PC-9 (cell line): ENCODE results near the gene FOXA2. TPM values are rescaled to one million over a fixed set of nuclear protein-coding genes. Genes with fewer than 3 reads are reported as not detected.

ENCODE experiments used
- BruUV-seq: library from RNA; stranded (reverse); fragments of 400-500 nt; replicated peaks from 2 replicates; lab custom pipeline; 2021; lab: Mats Ljungman, UMichigan
- CTCF ChIA-PET: fragments of 300-600 bp; sonication (Branson Sonifier 250); formaldehyde crosslinking; loops from one replicate; lab custom pipeline; 2022; ENCODE audit warnings: antibody characterized with exemption; lab: Charles Lee
- POLR2A ChIA-PET: fragments of 300-600 bp; sonication (Branson Sonifier 250); formaldehyde crosslinking; loops from one replicate; lab custom pipeline; 2022; ENCODE audit warnings: antibody characterized with exemption; ENCODE audit not compliant: unreplicated experiment; lab: Charles Lee
- DNase-seq, 2 experiments: peaks; one replicate each; pipeline versions ENCODE4 v3.0.0 to v3.0.0-alpha.2; 2015 to 2022; ENCODE audit warnings: mixed read lengths in 1 of 2
- H2AFZ ChIP-seq: fragments of 200-600 bp; sonication (generic); 2 replicates; pipeline ENCODE4 v1.8.1; 2017; ENCODE audit warnings: antibody characterized with exemption
- H3F3A ChIP-seq: fragments of 200-600 bp; sonication (generic); 2 replicates; pipeline ENCODE4 v1.8.1; 2017; ENCODE audit warnings: antibody characterized with exemption, mild to moderate bottlenecking, low read depth; ENCODE audit not compliant: insufficient read depth
- H3K27ac ChIP-seq: fragments of 200-600 bp; sonication (generic); 2 replicates; pipeline ENCODE4 v1.6.1; 2016; ENCODE audit warnings: mixed run types
- H3K27me3 ChIP-seq: fragments of 200-600 bp; sonication (generic); 2 replicates; pipeline ENCODE4 v1.6.1; 2016; ENCODE audit warnings: low read depth, mixed run types; ENCODE audit not compliant: insufficient read depth
- H3K36me3 ChIP-seq: fragments of 200-600 bp; sonication (generic); 2 replicates; pipeline ENCODE4 v1.6.1; 2016; ENCODE audit warnings: low read depth, mixed run types
- H3K4me1 ChIP-seq: fragments of 200-600 bp; sonication (generic); replicated peaks from 2 replicates; pipeline ENCODE4 v1.6.1; 2016; ENCODE audit warnings: mixed run types; ENCODE audit not compliant: insufficient read depth
- H3K4me2 ChIP-seq: fragments of 200-600 bp; sonication (generic); 2 replicates; pipeline ENCODE4 v1.6.1; 2017; ENCODE audit warnings: mixed run types
- H3K4me3 ChIP-seq: fragments of 200-600 bp; sonication (generic); 2 replicates; pipeline ENCODE4 v1.6.1; 2016; ENCODE audit warnings: mixed run types
- H3K79me2 ChIP-seq: fragments of 200-600 bp; sonication (generic); 2 replicates; pipeline ENCODE4 v1.6.1; 2017; ENCODE audit warnings: low read depth, mixed run types
- H3K9me2 ChIP-seq: fragments of 200-600 bp; sonication (generic); 2 replicates; pipeline ENCODE4 v1.8.1; 2017; ENCODE audit warnings: mild to moderate bottlenecking; ENCODE audit not compliant: insufficient read depth
- H3K9me3 ChIP-seq: fragments of 200-600 bp; sonication (generic); 2 replicates; pipeline ENCODE4 v1.8.1; 2016; ENCODE audit warnings: low read depth; ENCODE audit not compliant: insufficient read depth
- H4K20me1 ChIP-seq: fragments of 200-600 bp; sonication (generic); 2 replicates; pipeline ENCODE4 v1.8.1; 2017; ENCODE audit not compliant: insufficient read depth
- CTCF ChIP-seq: fragments of 200-600 bp; sonication (generic); conservative IDR thresholded peaks from 2 replicates; pipeline ENCODE4 v1.6.1; 2017; ENCODE audit warnings: mixed run types, antibody characterized with exemption, mild to moderate bottlenecking, moderate library complexity
- EZH2 ChIP-seq: fragments of 200-600 bp; sonication (generic); IDR thresholded peaks from 2 replicates; pipeline ENCODE4 v1.8.0; 2017; ENCODE audit warnings: antibody characterized with exemption, low read depth
- intact Hi-C: fragments of 100-400 bp; cut with micrococcal nuclease; formaldehyde crosslinking; loops from one replicate; pipeline ENCODE4 v1.10.0; 2022; ENCODE audit not compliant: unreplicated experiment
- total RNA-seq: library from RNA; stranded (reverse); gene quantifications from 2 replicates; pipeline ENCODE4 v1.2.3, GENCODE V29; 2021

The FOXA2 gene
- total RNA-seq, 1 experiment from 2014 or later: not detected

GRCh38 chr20:22611636-22612035, 27.3 kb upstream of the FOXA2 start:
- Histone ChIP-seq H3K4me3 (no peak overlapping the region), H3F3A (no peaks in the 10 kb centered on the region), H3K4me2 (no peak overlapping the region), H3K79me2 (no peaks in the 10 kb centered on the region), H3K4me1 (peaks cover 6% of the 10 kb centered on the region), H3K36me3 (no peaks in the 10 kb centered on the region), H3K27me3 (no peaks in the 10 kb centered on the region), H3K27ac (no peak overlapping the region), H4K20me1 (no peaks in the 10 kb centered on the region), H3K9me3 (no peaks in the 10 kb centered on the region), H2AFZ (no peak overlapping the region), H3K9me2 (no peaks in the 10 kb centered on the region)
- DNase-seq: no peak
- intact Hi-C loops: no loop called here
- TF ChIP-seq EZH2 (no peak), CTCF (no peak)
- POLR2A ChIA-PET: no interaction called here
- CTCF ChIA-PET: no interaction called here
- no TSS peak for BruUV-seq

DNA sequence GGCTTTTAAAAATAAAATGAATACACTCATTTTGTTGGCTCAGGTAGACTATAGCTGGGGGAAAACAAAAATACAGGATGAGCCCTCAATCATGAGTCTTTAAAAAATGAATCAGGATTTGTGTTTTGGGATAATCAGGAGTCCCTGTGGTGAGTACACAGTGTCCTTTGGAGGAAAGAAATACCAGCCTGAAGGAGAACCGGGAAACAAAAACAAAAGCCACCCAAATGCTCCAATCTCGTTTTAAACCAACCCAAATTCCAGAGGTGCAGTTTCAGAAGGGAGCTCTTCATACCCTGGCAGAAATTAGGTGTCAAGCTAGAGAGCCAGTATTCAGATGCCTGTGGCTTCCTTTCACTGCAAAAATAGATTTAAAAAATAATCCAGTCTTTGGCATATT, 23.3 kb upstream of the FOXA2 start:
- Histone ChIP-seq H3K27ac (no peak overlapping the region), H4K20me1 (no peaks in the 10 kb centered on the region), H3K4me3 (no peak overlapping the region), H3K9me3 (no peaks in the 10 kb centered on the region), H3K4me1 (no peaks in the 10 kb centered on the region), H3F3A (no peaks in the 10 kb centered on the region), H2AFZ (no peak overlapping the region), H3K79me2 (no peaks in the 10 kb centered on the region), H3K9me2 (no peaks in the 10 kb centered on the region), H3K36me3 (no peaks in the 10 kb centered on the region), H3K27me3 (no peaks in the 10 kb centered on the region), H3K4me2 (no peak overlapping the region)
- DNase-seq: no peak
- intact Hi-C loops: no loop called here
- POLR2A ChIA-PET: no interaction called here
- BruUV-seq: no TSS peak
- CTCF ChIA-PET: no interaction called here
- no peak for TF ChIP-seq EZH2
- no peak for TF ChIP-seq CTCF

- no peak overlapping the region for H2AFZ ChIP-seq
- no peaks in the 10 kb centered on the region for H3F3A ChIP-seq
- ChIA-PET CTCF (no interaction called here), POLR2A (no interaction called here)
- H3K27ac ChIP-seq: no peak overlapping the region
- intact Hi-C loops: no loop called here
- 0 out of 2 replicates have a peak, but pooled peaks cover 3% of the 10 kb centered on the region for H3K9me3 ChIP-seq
- H3K4me3 ChIP-seq: no peak overlapping the region
- TF ChIP-seq EZH2: no peak
- TF ChIP-seq CTCF: no peak
- no TSS peak for BruUV-seq
- DNase-seq: no peak
- no peak overlapping the region for H3K4me2 ChIP-seq
- peaks cover 12% of the 10 kb centered on the region for H3K4me1 ChIP-seq
- no peaks in the 10 kb centered on the region for H3K27me3 ChIP-seq
- H3K79me2 ChIP-seq: no peaks in the 10 kb centered on the region
- no peaks in the 10 kb centered on the region for H4K20me1 ChIP-seq
- no peaks in the 10 kb centered on the region for H3K36me3 ChIP-seq
- no peaks in the 10 kb centered on the region for H3K9me2 ChIP-seq
These were observed 20.4 kb upstream of the FOXA2 start for GRCh38 chr20:22604815-22605214.
